ENCODE measurements around the gene POP5. TPM values are rescaled to one million over a fixed set of nuclear protein-coding genes. Genes with fewer than 3 reads are reported as not detected.
A peak's percentile ranks its signal among the peaks of the same experiment; 100 is the strongest.

Gene POP5
- total RNA-seq, 2 donors from 2014 or later, result 23.9 to 45.8 TPM

DNA sequence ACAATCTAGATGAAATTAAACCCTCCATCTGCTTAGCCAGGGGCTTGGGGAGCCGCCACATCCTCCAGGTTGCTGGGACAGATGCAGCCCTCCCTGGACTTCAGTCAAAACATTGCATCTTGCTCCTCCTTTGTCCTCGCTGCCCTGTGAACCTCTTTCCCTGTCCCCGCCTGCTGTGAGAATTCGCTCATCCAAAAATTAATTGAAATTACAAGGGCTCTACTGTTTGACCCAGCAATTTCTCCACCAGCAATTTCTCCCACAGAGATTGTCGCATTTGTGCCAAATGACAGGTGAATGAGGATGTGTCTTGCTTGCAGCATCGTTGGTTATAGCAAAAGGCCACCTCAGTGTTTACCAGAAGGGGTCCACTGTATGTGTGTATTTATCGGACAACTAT lies 5.0 kb upstream of the POP5 start:
- 68 to 73% methylated on average over 7 of the region's 7 CpGs for WGBS, 2 donors
- peaks cover 27% of the 10 kb centered on the region for H3K4me1 ChIP-seq
- DNase-seq (no peak), ATAC-seq (no peak)
- no peak overlapping the region for H3K4me3 ChIP-seq
- no peaks in the 10 kb centered on the region for H3K36me3 ChIP-seq (replicated peaks in 1 of 2; ENCODE audit: insufficient read depth in 1 of 2, low read depth in 2 of 2)
- H3K27me3 ChIP-seq, result no peaks in the 10 kb centered on the region
- intact Hi-C loops (cut with DNase I), result loop anchor here (10.0 kb wide), 2 partner anchors 139 to 519 kb away; partner anchors contain the start of gene ACADS
- no peak overlapping the region for H3K27ac ChIP-seq
- no peaks in the 10 kb centered on the region for H3K9me3 ChIP-seq
- TF ChIP-seq POLR2A (IDR thresholded peaks at IDR 0.05), result no peak
- TF ChIP-seq, protein P1, sequence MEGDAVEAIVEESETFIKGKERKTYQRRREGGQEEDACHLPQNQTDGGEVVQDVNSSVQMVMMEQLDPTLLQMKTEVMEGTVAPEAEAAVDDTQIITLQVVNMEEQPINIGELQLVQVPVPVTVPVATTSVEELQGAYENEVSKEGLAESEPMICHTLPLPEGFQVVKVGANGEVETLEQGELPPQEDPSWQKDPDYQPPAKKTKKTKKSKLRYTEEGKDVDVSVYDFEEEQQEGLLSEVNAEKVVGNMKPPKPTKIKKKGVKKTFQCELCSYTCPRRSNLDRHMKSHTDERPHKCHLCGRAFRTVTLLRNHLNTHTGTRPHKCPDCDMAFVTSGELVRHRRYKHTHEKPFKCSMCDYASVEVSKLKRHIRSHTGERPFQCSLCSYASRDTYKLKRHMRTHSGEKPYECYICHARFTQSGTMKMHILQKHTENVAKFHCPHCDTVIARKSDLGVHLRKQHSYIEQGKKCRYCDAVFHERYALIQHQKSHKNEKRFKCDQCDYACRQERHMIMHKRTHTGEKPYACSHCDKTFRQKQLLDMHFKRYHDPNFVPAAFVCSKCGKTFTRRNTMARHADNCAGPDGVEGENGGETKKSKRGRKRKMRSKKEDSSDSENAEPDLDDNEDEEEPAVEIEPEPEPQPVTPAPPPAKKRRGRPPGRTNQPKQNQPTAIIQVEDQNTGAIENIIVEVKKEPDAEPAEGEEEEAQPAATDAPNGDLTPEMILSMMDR (IDR thresholded peaks at IDR 0.05), result no peak

DNA sequence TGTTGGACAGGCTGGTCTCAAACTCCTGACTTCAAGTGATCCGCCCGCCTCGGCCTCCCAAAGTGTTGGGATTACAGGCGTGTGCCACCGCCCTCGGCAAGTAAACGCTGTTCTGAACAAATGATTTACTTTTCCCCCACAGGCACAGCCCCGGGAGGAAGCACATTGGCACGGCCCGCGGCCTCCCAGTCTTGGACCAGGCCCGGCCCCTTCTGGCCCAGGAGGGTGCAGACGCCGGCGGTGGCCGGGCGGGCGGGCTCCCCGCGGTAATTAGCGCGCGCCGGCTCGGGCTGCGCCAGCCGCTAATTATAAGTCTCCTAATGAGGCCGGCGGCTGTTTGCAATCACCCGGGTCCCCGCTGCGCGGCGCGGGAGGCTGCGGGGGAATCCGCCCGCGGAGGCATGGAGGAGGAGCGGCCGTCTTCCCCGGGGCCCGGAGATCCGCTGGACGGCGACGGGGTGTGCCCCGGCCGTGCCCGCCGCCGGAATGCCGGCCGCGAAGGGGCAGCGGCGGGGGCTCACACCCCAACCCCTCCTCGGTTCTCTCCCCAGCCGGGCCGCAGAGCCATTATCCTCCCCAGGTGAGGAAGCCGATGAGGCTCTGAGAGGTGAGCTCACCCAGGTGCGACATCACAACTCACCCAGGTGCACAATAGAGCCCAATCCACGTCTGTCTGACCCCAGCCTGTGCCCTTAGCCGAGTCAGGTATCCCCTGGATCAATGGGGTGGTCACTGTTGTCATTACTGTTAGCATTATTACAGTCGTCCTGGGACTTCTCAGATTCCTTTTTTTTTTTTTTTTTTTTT lies 3.3 kb upstream of the POP5 start:
- 2 to 14% methylated on average over 15 to 57 of the region's 65 CpGs for WGBS, 2 donors
- ATAC-seq (peak; percentile 19), DNase-seq (peak; percentile 30 to 55 (median 44))
- H3K9me3 ChIP-seq, result no peaks in the 10 kb centered on the region
- TF ChIP-seq, protein P1 (IDR thresholded peaks at IDR 0.05), result peak in 4 of 7 experiments; percentile 19 to 44 (median 32)
- no peak for TF ChIP-seq POLR2A (IDR thresholded peaks at IDR 0.05)
- no peaks in the 10 kb centered on the region for H3K36me3 ChIP-seq (replicated peaks in 1 of 2; ENCODE audit: insufficient read depth in 1 of 2, low read depth in 2 of 2)
- H3K4me3 ChIP-seq, result no peak overlapping the region
- intact Hi-C loops (cut with DNase I), result loop anchor here (10.0 kb wide), 2 partner anchors 140 to 520 kb away; partner anchors contain the start of gene ACADS
- peaks cover 38% of the 10 kb centered on the region for H3K4me1 ChIP-seq
- peak overlapping the region in 2 of 4 donors; percentile 10 to 25 for H3K27ac ChIP-seq
- H3K27me3 ChIP-seq, result no peaks in the 10 kb centered on the region

DNA sequence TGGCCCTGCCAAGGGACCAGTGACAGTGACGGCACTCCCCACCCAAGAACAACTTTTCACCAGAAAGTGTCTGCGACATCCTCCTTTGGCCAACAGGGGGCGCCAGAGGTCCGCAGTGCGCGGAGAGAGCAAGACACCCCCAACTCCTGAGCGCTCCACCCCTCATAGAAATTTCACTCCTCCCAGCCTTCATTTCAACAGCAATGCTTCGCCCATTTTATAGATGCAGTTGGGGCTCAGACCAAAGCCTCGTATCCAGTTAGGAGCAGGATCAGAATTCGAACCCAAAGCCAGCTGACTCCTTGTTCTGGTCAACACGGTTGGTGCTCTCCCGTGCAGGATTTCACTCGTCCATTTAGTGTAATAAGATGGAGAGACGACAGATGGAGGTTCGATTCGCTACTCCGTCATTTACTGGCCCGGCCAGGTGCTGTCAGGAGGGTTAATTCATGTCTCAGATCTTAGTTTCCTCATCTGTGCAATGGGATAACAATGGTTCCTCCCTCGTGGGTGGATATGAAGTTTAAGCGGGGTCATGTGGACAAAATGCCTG lies 2.4 kb upstream of the POP5 start:
- ATAC-seq, result no peak
- peaks cover 0 to 4% of the 10 kb centered on the region in 2 donors for H3K36me3 ChIP-seq (replicated peaks in 1 of 2; ENCODE audit: insufficient read depth in 1 of 2, low read depth in 2 of 2)
- DNase-seq, result peak; percentile 64 to 73 (median 70)
- intact Hi-C loops (cut with DNase I), result loop anchor here (10.0 kb wide), 2 partner anchors 141 to 521 kb away; partner anchors contain the start of gene ACADS
- no peaks in the 10 kb centered on the region for H3K9me3 ChIP-seq
- no peak overlapping the region for H3K27ac ChIP-seq
- no peak overlapping the region for H3K4me3 ChIP-seq
- peaks cover 38% of the 10 kb centered on the region for H3K4me1 ChIP-seq
- H3K27me3 ChIP-seq, result no peaks in the 10 kb centered on the region
- 25 to 29% methylated on average over 18 to 20 of the region's 20 CpGs for whole genome bisulfite sequencing, 2 donors
- TF ChIP-seq, protein P1 (IDR thresholded peaks at IDR 0.05), result peak; percentile 77 to 88 (median 80)
- no peak for TF ChIP-seq POLR2A (IDR thresholded peaks at IDR 0.05)

DNA sequence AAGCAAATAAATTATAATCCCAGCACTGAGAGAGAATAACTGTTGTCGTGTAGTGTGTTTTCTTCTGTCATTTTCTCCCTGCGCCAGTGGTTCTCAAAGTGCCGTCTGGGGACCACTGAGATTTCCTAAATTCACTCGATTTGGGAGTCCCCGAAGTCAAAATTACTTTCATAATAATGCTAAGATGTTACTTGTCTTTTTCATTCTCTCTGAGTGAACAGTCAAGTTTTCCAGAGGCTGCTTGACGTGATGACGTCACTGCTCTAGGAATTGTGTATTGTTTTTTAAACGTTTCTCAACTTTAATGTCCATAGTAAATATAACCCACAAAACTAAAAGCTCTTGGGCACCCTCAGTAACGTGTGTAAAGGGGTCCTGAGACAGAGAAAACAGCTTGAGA lies 796 bp upstream of the POP5 start:
- DNase-seq (no peak), ATAC-seq (no peak)
- Histone ChIP-seq H3K4me3 (no peak overlapping the region), H3K27ac (peak overlapping the region in 1 of 4 donors; percentile 81), H3K9me3 (no peaks in the 10 kb centered on the region), H3K36me3 (replicated peaks in 1 of 2; ENCODE audit: insufficient read depth in 1 of 2, low read depth in 2 of 2) (peaks cover 0 to 11% of the 10 kb centered on the region in 2 donors), H3K27me3 (no peaks in the 10 kb centered on the region), H3K4me1 (peaks cover 38% of the 10 kb centered on the region)
- TF ChIP-seq POLR2A (IDR thresholded peaks at IDR 0.05), result no peak
- TF ChIP-seq, protein P1 (IDR thresholded peaks at IDR 0.05), result no peak
- WGBS, 2 donors, result 26 to 40% methylated on average over 9 of the region's 9 CpGs
- intact Hi-C loops (cut with DNase I), result loop anchor here (10.0 kb wide), 2 partner anchors 143 to 523 kb away; partner anchors contain the start of gene ACADS
